Midbrain (tissue), 1 donor: ENCODE measurements around the gene RNF227.
A peak's percentile ranks its signal among the peaks of the same experiment; 100 is the strongest.

Experiments
- DNase-seq: peaks from one replicate; lab custom pipeline; 2025; lab: John Stamatoyannopoulos, UW

RNF227 gene

GRCh38 chr17:7930841-7931631, 14.9 kb upstream of the RNF227 start:
- no peak for DNase-seq

GRCh38 chr17:7929158-7930023, 13.3 kb upstream of the RNF227 start, which contains the start of gene KCNAB3:
TSS of gene KCNAB3 (minus strand) at chr17:7929856. CDS start at chr17:7929435, 421 bp downstream.
- peak; percentile 36 for DNase-seq

- no peak for DNase-seq
These were observed 11.5 kb upstream of the RNF227 start for GRCh38 chr17:7927596-7927995.

- DNase-seq: peak; percentile 77
These were observed 6.9 kb upstream of the RNF227 start for GRCh38 chr17:7922845-7923628.

GRCh38 chr17:7922269-7922844, 6.3 kb upstream of the RNF227 start:
- DNase-seq: no peak

- no peak for DNase-seq
These were observed 719 bp upstream of the RNF227 start for GRCh38 chr17:7916808-7917207.

GRCh38 chr17:7916385-7916682, 245 bp upstream of the RNF227 start:
- DNase-seq: no peak

- no peak for DNase-seq
These were observed 894 bp downstream of the RNF227 start for GRCh38 chr17:7915179-7915610.

GRCh38 chr17:7912927-7913524, 3.1 kb downstream of the RNF227 start:
- peak; percentile 56 for DNase-seq

- no peak for DNase-seq
These were observed 5.0 kb downstream of the RNF227 start for GRCh38 chr17:7911116-7911515.

- no peak for DNase-seq
These were observed 5.4 kb downstream of the RNF227 start for GRCh38 chr17:7910711-7911110.

DNA sequence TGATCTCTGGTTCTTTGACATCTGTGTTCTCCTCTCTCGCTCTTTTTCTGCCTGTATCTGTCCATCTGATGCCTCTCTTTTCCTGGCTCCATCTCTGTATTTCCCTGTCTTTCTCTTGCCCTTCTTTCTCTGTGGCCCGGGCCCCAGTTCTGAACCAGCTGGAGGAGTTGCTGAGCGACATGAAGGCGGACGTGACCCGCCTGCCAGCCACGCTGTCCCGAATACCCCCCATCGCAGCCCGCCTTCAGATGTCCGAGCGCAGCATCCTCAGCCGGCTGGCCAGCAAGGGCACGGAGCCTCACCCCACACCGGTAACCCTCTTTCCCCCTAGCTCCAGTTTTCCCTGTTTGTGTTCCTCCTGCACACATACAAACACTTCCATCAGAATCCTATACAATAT, 5.8 kb downstream of the RNF227 start:
- DNase-seq: no peak

DNA sequence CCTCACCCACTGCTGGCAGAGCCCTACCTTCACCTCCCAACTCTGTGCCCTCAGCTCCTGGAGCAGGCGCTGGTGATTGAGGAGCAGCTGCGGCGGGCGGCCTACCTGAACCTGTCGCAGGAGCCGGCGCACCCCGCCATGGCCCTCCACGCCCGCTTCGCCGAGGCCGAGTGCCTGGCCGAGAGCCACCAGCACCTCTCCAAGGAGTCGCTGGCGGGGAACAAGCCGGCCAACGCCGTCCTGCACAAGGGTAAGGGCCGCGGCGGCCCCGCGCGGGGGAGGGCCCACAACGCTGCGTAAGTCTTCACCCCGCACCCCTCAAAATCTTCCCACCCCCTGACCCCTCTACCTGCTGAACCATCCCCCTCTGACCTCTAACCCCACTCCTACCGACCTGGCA, 7.0 kb downstream of the RNF227 start:
- DNase-seq: no peak

DNA sequence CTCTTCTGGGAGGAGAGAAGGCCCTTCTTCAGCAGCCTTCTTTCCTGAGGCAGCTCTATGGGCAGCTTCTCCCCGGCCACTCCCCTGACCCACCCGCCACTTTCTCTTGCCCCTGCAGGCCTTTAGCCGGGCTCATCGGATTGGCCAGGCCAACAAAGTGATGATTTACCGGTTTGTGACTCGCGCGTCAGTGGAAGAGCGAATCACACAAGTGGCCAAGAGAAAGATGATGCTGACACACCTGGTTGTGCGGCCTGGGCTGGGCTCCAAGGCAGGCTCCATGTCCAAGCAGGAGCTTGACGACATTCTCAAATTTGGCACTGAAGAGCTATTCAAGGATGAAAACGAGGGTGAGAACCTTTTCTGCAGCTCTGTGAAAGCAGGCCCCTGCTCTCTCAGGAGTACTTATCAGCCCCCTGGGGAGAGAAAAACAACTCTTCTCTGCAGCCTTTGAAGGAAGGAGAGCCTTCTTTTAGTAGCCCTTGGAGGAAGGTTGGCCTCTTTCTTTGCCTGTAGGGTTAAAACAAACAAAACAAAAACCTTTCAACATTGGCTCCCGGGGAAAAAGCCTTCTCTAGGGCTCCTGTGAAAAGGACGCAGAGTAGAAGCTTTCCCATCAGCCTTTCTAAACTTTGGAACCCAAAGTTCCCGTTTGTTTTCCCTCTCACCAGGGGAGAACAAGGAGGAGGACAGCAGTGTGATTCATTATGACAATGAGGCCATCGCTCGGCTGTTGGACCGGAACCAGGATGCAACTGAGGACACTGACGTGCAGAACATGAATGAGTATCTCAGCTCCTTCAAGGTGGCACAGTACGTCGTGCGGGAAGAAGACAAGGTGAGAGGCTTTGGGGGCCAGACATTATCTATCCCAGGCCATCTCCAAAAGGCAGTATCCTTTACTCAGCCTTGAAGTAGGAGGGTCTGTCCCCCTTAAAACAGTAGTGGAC, 12.7 kb downstream of the RNF227 start:
- no peak for DNase-seq

DNA sequence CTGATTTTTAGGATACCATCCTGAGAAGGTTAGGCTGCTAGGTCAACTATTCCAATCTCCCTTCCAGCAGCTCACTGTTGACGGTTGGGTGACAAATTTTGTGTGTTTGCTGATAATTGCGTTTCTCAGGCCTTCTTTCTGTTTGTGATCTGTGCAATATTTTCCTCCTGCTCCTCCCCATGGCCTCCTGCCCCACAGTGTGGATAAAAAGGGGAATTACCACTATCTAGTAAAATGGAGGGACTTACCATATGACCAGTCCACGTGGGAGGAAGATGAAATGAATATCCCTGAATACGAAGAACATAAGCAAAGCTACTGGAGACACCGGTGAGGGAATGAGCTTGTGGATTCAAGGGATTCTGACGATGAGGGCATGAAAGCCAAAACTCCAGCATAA, 18.3 kb downstream of the RNF227 start:
- peak; percentile 42 for DNase-seq

DNA sequence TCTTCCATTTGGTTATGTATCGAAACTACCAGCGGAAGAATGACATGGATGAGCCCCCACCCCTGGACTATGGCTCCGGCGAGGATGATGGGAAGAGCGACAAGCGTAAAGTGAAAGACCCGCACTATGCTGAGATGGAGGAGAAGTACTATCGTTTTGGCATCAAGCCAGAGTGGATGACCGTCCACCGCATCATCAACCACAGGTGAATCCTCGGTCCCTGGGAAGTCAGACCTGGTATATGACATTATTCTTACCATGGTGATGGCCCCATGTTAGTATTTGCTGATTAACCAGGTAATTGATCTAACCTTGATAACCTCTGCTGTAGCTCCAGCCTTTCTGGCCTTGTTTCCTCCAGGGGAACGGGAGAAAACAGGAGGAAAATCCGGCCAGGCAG, 19.0 kb downstream of the RNF227 start:
- no peak for DNase-seq

GRCh38 chr17:7894866-7895265, 21.2 kb downstream of the RNF227 start:
- no peak for DNase-seq

DNA sequence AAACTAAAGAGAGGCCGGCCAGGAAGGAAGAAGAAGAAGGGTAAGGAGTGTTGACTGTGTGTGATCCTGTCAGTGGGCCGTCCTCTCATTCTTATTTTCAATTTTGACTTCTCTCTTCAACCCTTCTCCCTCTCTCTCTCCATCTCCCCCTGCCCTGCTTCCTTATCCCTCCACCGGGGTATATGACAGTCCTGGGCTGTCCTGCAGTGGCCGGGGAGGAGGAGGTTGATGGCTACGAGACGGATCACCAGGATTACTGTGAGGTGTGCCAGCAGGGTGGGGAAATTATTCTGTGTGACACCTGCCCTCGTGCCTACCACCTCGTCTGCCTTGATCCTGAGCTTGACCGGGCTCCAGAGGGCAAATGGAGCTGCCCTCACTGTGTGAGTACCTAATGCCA, 21.9 kb downstream of the RNF227 start:
- no peak for DNase-seq

DNA sequence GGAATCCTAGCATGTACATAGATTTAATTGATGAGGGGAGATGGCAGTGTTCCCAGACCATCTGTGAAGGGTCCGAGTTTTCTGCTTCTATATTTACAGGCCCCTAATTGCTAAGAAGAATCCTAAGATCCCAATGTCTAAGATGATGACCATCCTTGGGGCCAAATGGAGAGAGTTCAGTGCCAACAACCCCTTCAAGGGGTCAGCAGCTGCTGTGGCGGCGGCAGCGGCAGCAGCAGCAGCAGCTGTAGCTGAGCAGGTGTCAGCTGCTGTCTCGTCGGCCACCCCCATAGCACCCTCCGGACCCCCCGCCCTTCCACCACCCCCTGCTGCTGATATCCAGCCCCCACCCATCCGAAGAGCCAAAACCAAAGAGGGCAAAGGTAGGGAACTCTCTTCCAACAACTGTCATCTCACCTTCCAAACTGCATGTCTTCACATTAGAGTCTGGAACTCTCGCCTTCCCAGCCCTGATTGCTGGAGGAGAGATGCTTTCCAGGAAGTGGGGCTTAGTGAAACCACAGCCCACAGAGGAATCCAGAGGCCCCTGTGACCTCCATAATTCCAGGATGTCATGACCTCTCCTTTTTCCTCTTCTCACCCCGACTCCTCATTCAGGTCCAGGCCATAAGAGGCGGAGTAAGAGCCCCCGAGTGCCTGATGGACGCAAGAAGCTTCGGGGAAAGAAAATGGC, 22.8 kb downstream of the RNF227 start:
- DNase-seq: no peak
